Measurements from ENCODE around the gene GIT2. TPM values are rescaled to one million over a fixed set of nuclear protein-coding genes. Genes with fewer than 3 reads are reported as not detected.

The GIT2 gene
- total and polyA plus RNA-seq, 9 donors: 17.4 to 58.8 (median 43.7) TPM

DNA sequence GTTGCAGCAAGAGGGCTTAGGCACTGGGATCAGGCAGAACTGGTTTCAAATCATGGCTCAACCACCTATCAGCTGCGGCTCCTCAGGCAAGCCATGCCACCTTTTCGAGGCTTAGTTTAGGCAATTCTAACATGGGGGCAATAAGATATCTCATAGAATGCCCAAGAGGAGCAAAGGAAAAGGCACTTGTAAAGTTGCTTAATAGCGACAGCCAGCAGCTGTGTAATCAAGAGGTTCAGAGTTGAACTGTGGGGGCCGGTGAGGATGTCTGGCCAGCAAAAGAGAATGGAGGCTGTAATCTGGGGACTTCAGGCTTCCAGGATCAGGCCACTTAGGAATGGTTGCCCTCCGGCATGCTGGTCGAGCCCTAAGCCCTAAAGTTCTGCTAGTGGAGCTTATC lies 99.1 kb downstream of the GIT2 start:
- DNase-seq: no peak
- no peaks in the 10 kb centered on the region for H3K27me3 ChIP-seq
- H3K4me3 ChIP-seq: no peak overlapping the region
- 78 to 85% (median 80%) methylated on average over 6 of the region's 6 CpGs for WGBS, 3 donors
- H3K27ac ChIP-seq: no peak overlapping the region
- peaks cover 2% of the 10 kb centered on the region for H3K4me1 ChIP-seq (ENCODE audit: insufficient read depth)
- intact Hi-C loops (cut with DNase I): no loop called here
- no peaks in the 10 kb centered on the region for H3K36me3 ChIP-seq
- TF ChIP-seq POLR2A (IDR thresholded peaks at IDR 0.05): no peak
- TF ChIP-seq, protein P1, sequence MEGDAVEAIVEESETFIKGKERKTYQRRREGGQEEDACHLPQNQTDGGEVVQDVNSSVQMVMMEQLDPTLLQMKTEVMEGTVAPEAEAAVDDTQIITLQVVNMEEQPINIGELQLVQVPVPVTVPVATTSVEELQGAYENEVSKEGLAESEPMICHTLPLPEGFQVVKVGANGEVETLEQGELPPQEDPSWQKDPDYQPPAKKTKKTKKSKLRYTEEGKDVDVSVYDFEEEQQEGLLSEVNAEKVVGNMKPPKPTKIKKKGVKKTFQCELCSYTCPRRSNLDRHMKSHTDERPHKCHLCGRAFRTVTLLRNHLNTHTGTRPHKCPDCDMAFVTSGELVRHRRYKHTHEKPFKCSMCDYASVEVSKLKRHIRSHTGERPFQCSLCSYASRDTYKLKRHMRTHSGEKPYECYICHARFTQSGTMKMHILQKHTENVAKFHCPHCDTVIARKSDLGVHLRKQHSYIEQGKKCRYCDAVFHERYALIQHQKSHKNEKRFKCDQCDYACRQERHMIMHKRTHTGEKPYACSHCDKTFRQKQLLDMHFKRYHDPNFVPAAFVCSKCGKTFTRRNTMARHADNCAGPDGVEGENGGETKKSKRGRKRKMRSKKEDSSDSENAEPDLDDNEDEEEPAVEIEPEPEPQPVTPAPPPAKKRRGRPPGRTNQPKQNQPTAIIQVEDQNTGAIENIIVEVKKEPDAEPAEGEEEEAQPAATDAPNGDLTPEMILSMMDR (IDR thresholded peaks at IDR 0.05): no peak
- TF ChIP-seq EP300 (IDR thresholded peaks at IDR 0.05): no peak
- H3K9me3 ChIP-seq: no peaks in the 10 kb centered on the region

DNA sequence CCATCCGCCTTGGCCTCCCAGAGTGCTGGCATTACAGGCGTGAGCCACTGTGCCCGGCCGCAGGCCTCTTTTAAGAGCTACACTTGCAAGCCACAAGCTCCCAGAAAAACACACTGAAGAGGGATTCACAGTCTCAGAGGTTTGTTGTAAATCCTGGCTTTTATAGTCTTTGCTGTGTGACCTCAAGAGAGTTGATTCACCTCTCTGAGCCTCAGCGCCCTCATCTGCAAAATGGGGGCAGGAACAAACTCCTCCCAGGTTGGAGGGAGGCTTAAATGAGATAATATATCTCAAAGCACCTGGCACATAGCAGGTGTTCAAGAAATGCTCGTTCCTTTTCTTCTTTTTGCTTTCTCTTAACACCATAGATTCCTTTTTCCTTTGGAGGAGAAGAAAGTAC lies 100.0 kb downstream of the GIT2 start:
- intact Hi-C loops (cut with DNase I): no loop called here
- 78 to 84% (median 81%) methylated on average over 6 of the region's 6 CpGs for WGBS, 3 donors

DNA sequence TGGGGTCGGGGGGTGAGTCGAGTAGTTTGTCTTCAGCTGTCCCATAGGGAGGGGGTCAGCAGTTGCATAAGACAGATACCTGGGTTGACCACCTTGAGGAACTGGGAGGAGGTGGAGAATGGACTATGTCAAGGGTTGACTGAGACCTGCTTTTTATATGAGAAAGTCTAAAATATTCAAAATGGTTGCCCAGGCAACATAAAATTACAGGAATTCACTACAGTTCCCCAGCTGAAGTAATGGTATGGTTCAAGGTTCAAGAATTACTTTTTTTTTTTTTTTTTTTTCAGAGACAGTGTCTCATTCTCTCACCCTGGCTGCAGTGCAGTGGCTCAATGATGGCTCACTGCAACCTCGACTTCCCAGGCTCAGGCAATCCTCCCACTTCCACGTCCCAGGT lies 101.2 kb downstream of the GIT2 start:
- Histone ChIP-seq H3K36me3 (no peaks in the 10 kb centered on the region), H3K4me3 (no peak overlapping the region), H3K27ac (no peak overlapping the region), H3K4me1 (ENCODE audit: insufficient read depth) (peaks cover 2% of the 10 kb centered on the region), H3K9me3 (no peaks in the 10 kb centered on the region), H3K27me3 (no peaks in the 10 kb centered on the region)
- TF ChIP-seq, protein P1 (IDR thresholded peaks at IDR 0.05): no peak
- TF ChIP-seq EP300 (IDR thresholded peaks at IDR 0.05): no peak
- no peak for TF ChIP-seq POLR2A (IDR thresholded peaks at IDR 0.05)
- intact Hi-C loops (cut with DNase I): no loop called here
- DNase-seq: no peak
- WGBS, 3 donors: 52 to 63% (median 57%) methylated on average over 4 of the region's 4 CpGs

More for the DNA sequence above, 100.0 kb downstream of the GIT2 start:
- H3K27ac ChIP-seq: no peak overlapping the region
- no peaks in the 10 kb centered on the region for H3K9me3 ChIP-seq
- DNase-seq: no peak
- H3K36me3 ChIP-seq: no peaks in the 10 kb centered on the region
- H3K4me1 ChIP-seq (ENCODE audit: insufficient read depth): peaks cover 2% of the 10 kb centered on the region
- TF ChIP-seq EP300 (IDR thresholded peaks at IDR 0.05): no peak
- TF ChIP-seq POLR2A (IDR thresholded peaks at IDR 0.05): no peak
- TF ChIP-seq, protein P1 (IDR thresholded peaks at IDR 0.05): no peak
- H3K27me3 ChIP-seq: no peaks in the 10 kb centered on the region
- no peak overlapping the region for H3K4me3 ChIP-seq

DNA sequence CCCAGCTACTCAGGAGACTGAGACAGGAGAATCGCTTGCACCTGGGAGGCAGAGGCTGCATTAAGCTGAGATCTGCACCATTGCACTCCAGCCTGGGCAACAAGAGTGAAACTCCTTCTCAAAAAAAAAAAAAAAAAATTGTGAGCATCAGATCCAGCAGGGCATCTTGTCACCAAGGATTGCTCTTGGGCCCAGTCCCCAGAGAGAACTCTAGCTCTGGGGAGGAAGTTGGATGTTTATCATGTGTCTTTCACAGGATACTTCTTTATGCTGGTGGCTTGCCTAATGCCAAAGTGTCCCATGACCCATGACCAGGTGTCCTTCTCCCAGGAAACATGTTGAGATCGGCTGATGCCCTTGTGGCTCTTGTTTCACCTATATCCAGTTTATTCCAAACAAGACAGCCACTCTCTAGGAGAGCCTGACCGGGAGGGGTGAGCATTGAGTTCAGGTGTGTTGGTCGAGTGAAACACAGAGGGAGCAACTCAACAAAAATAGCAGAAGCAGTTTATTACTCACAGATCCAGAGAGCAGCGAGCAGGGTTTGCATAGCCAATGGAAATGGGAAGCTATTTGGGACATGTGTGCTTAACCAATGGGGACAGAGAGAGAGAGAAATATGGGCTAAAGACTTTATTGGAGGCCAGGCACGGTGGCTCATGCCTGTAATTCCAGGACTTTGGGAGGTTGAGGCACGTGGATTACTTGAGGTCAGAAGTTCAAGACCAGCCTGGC lies 102.7 kb downstream of the GIT2 start:
- no peak for TF ChIP-seq EP300 (IDR thresholded peaks at IDR 0.05)
- TF ChIP-seq POLR2A (IDR thresholded peaks at IDR 0.05): no peak
- TF ChIP-seq, protein P1 (IDR thresholded peaks at IDR 0.05): no peak
- intact Hi-C loops (cut with DNase I): no loop called here
- Histone ChIP-seq H3K27ac (no peak overlapping the region), H3K4me1 (ENCODE audit: insufficient read depth) (no peaks in the 10 kb centered on the region), H3K27me3 (no peaks in the 10 kb centered on the region), H3K36me3 (no peaks in the 10 kb centered on the region), H3K9me3 (no peaks in the 10 kb centered on the region), H3K4me3 (no peak overlapping the region)
- WGBS, 3 donors: 77 to 82% (median 81%) methylated on average over 7 of the region's 7 CpGs
- no peak for DNase-seq
